NT2/D1 (cell line): ENCODE measurements around the gene IL1RL1.

Experiments
- SUZ12 ChIP-seq: IDR thresholded peaks from 2 replicates; pipeline ENCODE4 v1.6.1; 2011; ENCODE audit not compliant: insufficient read length, insufficient read depth; ENCODE audit errors: extremely low read depth
- YY1 ChIP-seq: IDR thresholded peaks from 2 replicates; pipeline ENCODE4 v1.6.1; 2011; ENCODE audit not compliant: insufficient read length, insufficient read depth
- ZNF274 ChIP-seq: IDR thresholded peaks from 2 replicates; pipeline ENCODE4 v1.6.1; 2011; ENCODE audit warnings: mild to moderate bottlenecking, low read depth, low read length

GRCh38 chr2:102355526-102356380 is 44.4 kb downstream of the IL1RL1 start, which contains the start of gene IL18R1:
- TF ChIP-seq SUZ12 (peak; percentile 77), YY1 (no peak), ZNF274 (no peak)
